Sigmoid colon (tissue), 4 donors: ENCODE results near the gene FADS3.

ENCODE experiments used
- CTCF ChIP-seq, 4 experiments: fragments of 450-650 bp in 3 of 4; fragments of 200-600 bp in 1 of 4; IDR thresholded peaks; one replicate each; pipeline ENCODE4 v1.5.1; 2016 to 2019; ENCODE audit warnings: antibody characterized with exemption in 4 of 4, mild to moderate bottlenecking in 3 of 4, moderate library complexity in 2 of 4
- EP300 ChIP-seq, 4 donors: sonication (generic); formaldehyde crosslinking; IDR thresholded peaks; one replicate each; pipeline ENCODE4 v1.6.1; 2017; ENCODE audit warnings: antibody characterized with exemption in 4 of 4
- POLR2A ChIP-seq, 2 donors: fragments of 450-650 bp; IDR thresholded peaks; one replicate each; pipeline ENCODE4 v1.6.1; 2016; ENCODE audit warnings: antibody characterized with exemption in 2 of 2, mild to moderate bottlenecking in 2 of 2, moderate library complexity in 2 of 2
- POLR2AphosphoS5 ChIP-seq, 4 donors: sonication (generic); formaldehyde crosslinking; IDR thresholded peaks; one replicate each; pipeline ENCODE4 v1.6.1; 2017; ENCODE audit warnings: antibody characterized with exemption in 4 of 4

GRCh38 chr11:61935861-61936260 lies 44.5 kb upstream of the FADS3 start:
- TF ChIP-seq CTCF (IDR thresholded peaks at IDR 0.05) (no peak), EP300 (IDR thresholded peaks at IDR 0.05) (no peak), POLR2A (IDR thresholded peaks at IDR 0.05) (no peak), POLR2AphosphoS5 (IDR thresholded peaks at IDR 0.05) (no peak)
